Measurements from ENCODE around the gene ALOX15.
"Not testable (repeated sequence)": the region's sequence is repeated elsewhere in the genome, so short reads cannot be mapped to it uniquely, and the experiment has no call there.

The ALOX15 gene

GRCh38 chr17:4610656-4611055 lies 30.8 kb downstream of the ALOX15 start:
- DNase-seq: no peak

- DNase-seq: no peak
Measured at GRCh38 chr17:4610162-4610561, 31.3 kb downstream of the ALOX15 start.

- DNase-seq: no peak
Measured at GRCh38 chr17:4609761-4610160, 31.7 kb downstream of the ALOX15 start.

- DNase-seq: no peak
Measured at GRCh38 chr17:4607773-4608187, 33.7 kb downstream of the ALOX15 start.

GRCh38 chr17:4607261-4607741 lies 34.2 kb downstream of the ALOX15 start:
- no peak for DNase-seq

- no peak for DNase-seq
Measured at GRCh38 chr17:4605826-4606225, 35.7 kb downstream of the ALOX15 start.

- not testable (repeated sequence) for DNase-seq
Measured at GRCh38 chr17:4604736-4605135, 36.7 kb downstream of the ALOX15 start.

GRCh38 chr17:4604111-4604644 lies 37.3 kb downstream of the ALOX15 start:
- peak; percentile 80 for DNase-seq

- DNase-seq: no peak
Measured at GRCh38 chr17:4602041-4602440, 39.4 kb downstream of the ALOX15 start.

GRCh38 chr17:4601326-4601725 lies 40.2 kb downstream of the ALOX15 start:
- DNase-seq: no peak

GRCh38 chr17:4600563-4600962 lies 40.9 kb downstream of the ALOX15 start:
- DNase-seq: no peak

GRCh38 chr17:4599505-4600281 lies 41.8 kb downstream of the ALOX15 start:
- DNase-seq: no peak

GRCh38 chr17:4598776-4599504 lies 42.5 kb downstream of the ALOX15 start:
- DNase-seq: no peak

- DNase-seq: no peak
Measured at GRCh38 chr17:4597975-4598374, 43.5 kb downstream of the ALOX15 start.

GRCh38 chr17:4596636-4597380 lies 44.7 kb downstream of the ALOX15 start:
- no peak for DNase-seq

- DNase-seq: not testable (repeated sequence)
Measured at GRCh38 chr17:4595685-4596342, 45.7 kb downstream of the ALOX15 start.

- no peak for DNase-seq
Measured at GRCh38 chr17:4594931-4595684, 46.4 kb downstream of the ALOX15 start.

GRCh38 chr17:4594406-4594805 lies 47.1 kb downstream of the ALOX15 start:
- DNase-seq: no peak

GRCh38 chr17:4593021-4593421 lies 48.5 kb downstream of the ALOX15 start:
- DNase-seq: no peak

- no peak for DNase-seq
Measured at GRCh38 chr17:4592240-4593005, 49.1 kb downstream of the ALOX15 start.

GRCh38 chr17:4591529-4591928 lies 49.9 kb downstream of the ALOX15 start:
- DNase-seq: no peak

Measured in NCI-H1105 treated with DMSO at 0.1 percent for 48 hours (cell line).